ENCODE results near the gene LIPC. TPM values are rescaled to one million over a fixed set of nuclear protein-coding genes. Genes with fewer than 3 reads are reported as not detected.

Gene LIPC
- total RNA-seq, 1 experiment from 2014 or later = not detected

DNA sequence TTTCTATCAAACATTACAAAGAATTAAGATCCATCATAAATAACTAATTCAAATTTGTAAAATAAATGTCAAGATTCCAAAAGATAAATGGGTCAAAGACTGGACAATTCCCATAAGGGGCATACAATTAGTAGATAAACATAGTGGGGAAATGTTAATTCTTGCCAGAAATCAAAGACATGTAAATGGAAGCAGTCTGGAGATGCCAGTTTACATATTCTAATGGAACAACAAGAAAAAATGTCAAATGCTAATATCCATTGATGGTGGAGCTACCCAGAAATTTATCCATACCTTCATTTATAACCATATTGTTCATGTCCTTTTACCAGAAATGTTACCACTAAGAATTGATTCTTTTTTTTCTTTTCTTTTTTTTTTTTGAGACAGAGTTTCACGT, 13.7 kb upstream of the LIPC start:
- TF ChIP-seq JUND (IDR thresholded peaks at IDR 0.05) (no peak), SRF (IDR thresholded peaks at IDR 0.05; ENCODE audit: low read depth) (no peak), CBX3 (IDR thresholded peaks at IDR 0.05; ENCODE audit: low read depth) (no peak), ZNF274 (IDR thresholded peaks at IDR 0.05; ENCODE audit: low read depth, low read length) (no peak), ELF1 (IDR thresholded peaks at IDR 0.05; ENCODE audit: borderline replicate concordance, low read depth) (no peak), ZFX (IDR thresholded peaks at IDR 0.05) (no peak)
- ChIA-PET POLR2A (no interaction called here), RAD21 (ENCODE audit: low non-redundant PET in 1 of 2, low total read pairs in 2 of 2, uncharacterized antibody in 2 of 2, unreplicated experiment in 2 of 2) (no interaction called here), CTCF (no interaction called here)
- no peak overlapping the region for H3K4me3 ChIP-seq (replicated peaks in 1 of 2; ENCODE audit: low read depth in 1 of 2, low read length in 2 of 2)
- no peaks in the 10 kb centered on the region for H4K20me1 ChIP-seq (ENCODE audit: insufficient read depth)
- ATAC-seq (no peak), DNase-seq (ENCODE audit: low read depth, low spot score) (no peak)
- no peak overlapping the region for H2AFZ ChIP-seq (ENCODE audit: low read depth, low read length, poor library complexity, severe bottlenecking)
- H3K4me1 ChIP-seq (ENCODE audit: control insufficient read depth in 1 of 2, insufficient read depth in 2 of 2, low read length in 2 of 2) = no peaks in the 10 kb centered on the region
- no TSS peak for BruUV-seq (replicated peaks)
- H3K4me2 ChIP-seq (ENCODE audit: low read length) = no peak overlapping the region
- no peaks in the 10 kb centered on the region for H3K9me2 ChIP-seq (ENCODE audit: insufficient read depth)
- H3K79me2 ChIP-seq (ENCODE audit: insufficient read depth, low read length) = no peaks in the 10 kb centered on the region
- H3K27ac ChIP-seq (ENCODE audit: low read depth, low read length) = no peak overlapping the region
- H3K9me3 ChIP-seq (ENCODE audit: control insufficient read depth in 1 of 2, insufficient read depth in 1 of 2, low read depth in 1 of 2, low read length in 2 of 2) = no peaks in the 10 kb centered on the region
- H3K27me3 ChIP-seq (ENCODE audit: insufficient read depth, low read length) = no peaks in the 10 kb centered on the region
- H3K36me3 ChIP-seq (ENCODE audit: control insufficient read depth in 1 of 2, insufficient read depth in 2 of 2, low read length in 2 of 2) = no peaks in the 10 kb centered on the region
- intact Hi-C loops (cut with micrococcal nuclease) = no loop called here
- H3K9ac ChIP-seq (ENCODE audit: low read length) = no peak overlapping the region

GRCh38 chr15:58419803-58420524, 11.8 kb upstream of the LIPC start:
- Histone ChIP-seq H3K9me3 (ENCODE audit: control insufficient read depth in 1 of 2, insufficient read depth in 1 of 2, low read depth in 1 of 2, low read length in 2 of 2) (no peaks in the 10 kb centered on the region), H3K36me3 (ENCODE audit: control insufficient read depth in 1 of 2, insufficient read depth in 2 of 2, low read length in 2 of 2) (no peaks in the 10 kb centered on the region), H3K4me3 (replicated peaks in 1 of 2; ENCODE audit: low read depth in 1 of 2, low read length in 2 of 2) (no peak overlapping the region), H3K4me1 (ENCODE audit: control insufficient read depth in 1 of 2, insufficient read depth in 2 of 2, low read length in 2 of 2) (no peaks in the 10 kb centered on the region), H4K20me1 (ENCODE audit: insufficient read depth) (no peaks in the 10 kb centered on the region), H2AFZ (ENCODE audit: low read depth, low read length, poor library complexity, severe bottlenecking) (no peak overlapping the region), H3K27ac (ENCODE audit: low read depth, low read length) (no peak overlapping the region), H3K9me2 (ENCODE audit: insufficient read depth) (no peaks in the 10 kb centered on the region), H3K4me2 (ENCODE audit: low read length) (no peak overlapping the region), H3K9ac (ENCODE audit: low read length) (no peak overlapping the region), H3K27me3 (ENCODE audit: insufficient read depth, low read length) (no peaks in the 10 kb centered on the region), H3K79me2 (ENCODE audit: insufficient read depth, low read length) (no peaks in the 10 kb centered on the region)
- TF ChIP-seq CTCF (IDR thresholded peaks at IDR 0.05 in 2 of 3, conservative IDR thresholded peaks at IDR 0.05 in 1 of 3; ENCODE audit: borderline replicate concordance in 1 of 3, insufficient read depth in 1 of 3, low read depth in 2 of 3, low read length in 2 of 3) (no peak), YY1 (IDR thresholded peaks at IDR 0.05; ENCODE audit: extremely low read depth, insufficient replicate concordance, low read depth, low read length) (no peak), EZH2phosphoT487 (IDR thresholded peaks at IDR 0.05; ENCODE audit: borderline replicate concordance) (no peak), CEBPB (IDR thresholded peaks at IDR 0.05; ENCODE audit: low read depth) (no peak), ZFX (IDR thresholded peaks at IDR 0.05) (no peak), MAX (IDR thresholded peaks at IDR 0.05) (no peak), TCF7L2 (IDR thresholded peaks at IDR 0.05; ENCODE audit: borderline replicate concordance, extremely low read depth, insufficient read depth, insufficient read length) (no peak), ELF1 (IDR thresholded peaks at IDR 0.05; ENCODE audit: borderline replicate concordance, low read depth) (no peak), SIN3A (IDR thresholded peaks at IDR 0.05; ENCODE audit: low read depth) (no peak)
- TF ChIP-seq, protein P1, sequence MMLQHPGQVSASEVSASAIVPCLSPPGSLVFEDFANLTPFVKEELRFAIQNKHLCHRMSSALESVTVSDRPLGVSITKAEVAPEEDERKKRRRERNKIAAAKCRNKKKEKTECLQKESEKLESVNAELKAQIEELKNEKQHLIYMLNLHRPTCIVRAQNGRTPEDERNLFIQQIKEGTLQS (IDR thresholded peaks at IDR 0.05) = no peak
- no TSS peak for BruUV-seq (replicated peaks)
- RAD21 ChIA-PET (ENCODE audit: low non-redundant PET in 1 of 2, low total read pairs in 2 of 2, uncharacterized antibody in 2 of 2, unreplicated experiment in 2 of 2) = no interaction called here
- intact Hi-C loops (cut with micrococcal nuclease) = no loop called here
- DNase-seq (ENCODE audit: low read depth, low spot score) (no peak), ATAC-seq (no peak)
- POLR2A ChIA-PET = no interaction called here
- CTCF ChIA-PET = no interaction called here
